A549 (cell line): ENCODE results near the gene ATP5F1D.

Source experiments
- CHD2 ChIP-seq: fragments of 150-350 bp; IDR thresholded peaks from 2 replicates; pipeline ENCODE4 v1.6.1; 2014; ENCODE audit warnings: low read length; ENCODE audit not compliant: partially characterized antibody
- EHF ChIP-seq: fragments of 250-450 bp; sonication (Bioruptor Pico); IDR thresholded peaks from 2 replicates; pipeline ENCODE4 v1.5.0; 2020; ENCODE audit warnings: mild to moderate bottlenecking
- EP300 ChIP-seq, 2 experiments: fragments of >200 bp; sonication (Bioruptor Twin); formaldehyde crosslinking; IDR thresholded peaks; 2 replicates in 1 of 2; 3 replicates in 1 of 2; pipeline ENCODE4 v1.6.1; 2016 to 2017
- ESRRA ChIP-seq: fragments of 150-350 bp; IDR thresholded peaks from 2 replicates; pipeline ENCODE4 v1.6.1; 2014; ENCODE audit warnings: mild to moderate bottlenecking, low read length, borderline replicate concordance
- MAFK ChIP-seq: fragments of 450-650 bp; IDR thresholded peaks from 2 replicates; pipeline ENCODE4 v1.6.1; 2014; ENCODE audit not compliant: partially characterized antibody
- NPAS2 ChIP-seq: fragments of 250-450 bp; sonication (Bioruptor Pico); IDR thresholded peaks from 2 replicates; pipeline ENCODE4 v1.8.0; 2022; ENCODE audit warnings: mild to moderate bottlenecking, moderate library complexity, borderline replicate concordance
- POLR2A ChIP-seq: IDR thresholded peaks from 2 replicates; pipeline ENCODE4 v1.6.1; 2012; ENCODE audit warnings: mild to moderate bottlenecking, low read length
- RCOR1 ChIP-seq: fragments of 150-350 bp; IDR thresholded peaks from 2 replicates; pipeline ENCODE4 v1.6.1; 2014; ENCODE audit warnings: antibody characterized with exemption, low read length, low read depth
- RFX5 ChIP-seq: fragments of 450-650 bp; IDR thresholded peaks from 2 replicates; pipeline ENCODE4 v1.7.1; 2014; ENCODE audit warnings: antibody characterized with exemption, mild to moderate bottlenecking, moderate library complexity
- ZC3H11A ChIP-seq: fragments of 450-650 bp; IDR thresholded peaks from 2 replicates; pipeline ENCODE4 v1.6.1; 2014; ENCODE audit warnings: antibody characterized with exemption, mild to moderate bottlenecking
- TF ChIP-seq, protein P1 (sequence below): fragments of >200 bp; sonication (Bioruptor Twin); formaldehyde crosslinking; IDR thresholded peaks from 3 replicates; pipeline ENCODE4 v1.5.1; 2016

DNA sequence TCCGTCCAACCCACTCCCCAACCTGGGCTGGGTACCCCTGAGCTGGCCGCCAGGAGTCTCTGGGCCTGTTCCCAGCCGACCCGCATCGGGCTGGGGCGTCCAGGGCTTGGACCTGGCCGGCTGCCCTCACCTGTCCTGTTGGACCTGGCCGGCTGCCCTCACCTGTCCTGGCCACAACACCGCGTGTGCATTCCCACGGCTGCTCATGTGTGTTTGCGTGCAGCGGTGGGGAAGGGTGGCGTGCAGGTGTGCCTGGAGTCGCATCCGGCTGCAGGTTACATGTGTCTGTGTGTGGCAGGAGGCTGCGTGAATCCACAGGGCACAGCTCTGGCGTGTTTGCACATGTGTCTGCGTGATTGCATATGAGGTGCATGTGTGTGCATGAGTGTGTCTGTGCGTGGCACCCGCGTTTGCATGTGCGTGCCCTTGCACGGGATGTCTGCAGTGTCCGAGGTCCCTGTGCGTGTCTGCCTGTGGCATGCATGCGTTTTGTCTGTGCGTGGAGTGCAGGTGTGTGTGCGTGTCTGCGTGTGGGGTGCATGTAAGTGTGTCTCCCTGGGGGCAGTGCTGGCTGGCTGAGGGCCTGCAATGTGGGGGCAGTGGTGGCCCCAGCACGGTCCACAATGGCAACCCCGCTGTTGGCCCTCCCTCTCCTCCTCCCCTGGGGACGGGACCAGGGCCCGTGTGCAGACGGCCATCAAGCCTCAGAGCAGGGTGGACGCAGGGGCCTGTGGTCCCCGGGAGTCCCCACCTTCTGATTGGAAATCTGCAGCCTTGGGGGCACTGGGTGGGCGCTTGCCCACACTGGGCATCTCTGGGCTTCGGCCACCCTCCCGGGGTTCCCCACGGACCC, 47.5 kb downstream of the ATP5F1D start:
- TF ChIP-seq ESRRA (no peak), RCOR1 (no peak), MAFK (no peak), NPAS2 (CRISPR knock-in tag) (no peak), CHD2 (no peak), EHF (no peak), ZC3H11A (no peak), EP300 (IDR thresholded peaks at IDR 0.05) (no peak), POLR2A (no peak), RFX5 (no peak)
- TF ChIP-seq, protein P1, sequence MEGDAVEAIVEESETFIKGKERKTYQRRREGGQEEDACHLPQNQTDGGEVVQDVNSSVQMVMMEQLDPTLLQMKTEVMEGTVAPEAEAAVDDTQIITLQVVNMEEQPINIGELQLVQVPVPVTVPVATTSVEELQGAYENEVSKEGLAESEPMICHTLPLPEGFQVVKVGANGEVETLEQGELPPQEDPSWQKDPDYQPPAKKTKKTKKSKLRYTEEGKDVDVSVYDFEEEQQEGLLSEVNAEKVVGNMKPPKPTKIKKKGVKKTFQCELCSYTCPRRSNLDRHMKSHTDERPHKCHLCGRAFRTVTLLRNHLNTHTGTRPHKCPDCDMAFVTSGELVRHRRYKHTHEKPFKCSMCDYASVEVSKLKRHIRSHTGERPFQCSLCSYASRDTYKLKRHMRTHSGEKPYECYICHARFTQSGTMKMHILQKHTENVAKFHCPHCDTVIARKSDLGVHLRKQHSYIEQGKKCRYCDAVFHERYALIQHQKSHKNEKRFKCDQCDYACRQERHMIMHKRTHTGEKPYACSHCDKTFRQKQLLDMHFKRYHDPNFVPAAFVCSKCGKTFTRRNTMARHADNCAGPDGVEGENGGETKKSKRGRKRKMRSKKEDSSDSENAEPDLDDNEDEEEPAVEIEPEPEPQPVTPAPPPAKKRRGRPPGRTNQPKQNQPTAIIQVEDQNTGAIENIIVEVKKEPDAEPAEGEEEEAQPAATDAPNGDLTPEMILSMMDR = no peak
